HG03521 (cell line): Measurements from ENCODE around the gene CDK14.
A peak's percentile ranks its signal among the peaks of the same experiment; 100 is the strongest.
"Not testable (repeated sequence)": the region's sequence is repeated elsewhere in the genome, so short reads cannot be mapped to it uniquely, and the experiment has no call there.

Experiments used
- ATAC-seq: cut with Tn5 transposase; IDR thresholded peaks from one replicate; pipeline ENCODE4 v1.9.1; 2021; ENCODE audit warnings: mild to moderate bottlenecking, moderate library complexity; ENCODE audit not compliant: unreplicated experiment

Gene CDK14

GRCh38 chr7:91135703-91136430 is 539.7 kb downstream of the CDK14 start:
- no peak for ATAC-seq

GRCh38 chr7:91137153-91137787 is 541.1 kb downstream of the CDK14 start:
- no peak for ATAC-seq

GRCh38 chr7:91137788-91138368 is 541.8 kb downstream of the CDK14 start:
- ATAC-seq: no peak

- ATAC-seq: no peak
Observed at GRCh38 chr7:91140286-91140685, 544.2 kb downstream of the CDK14 start.

GRCh38 chr7:91140982-91141381 is 544.9 kb downstream of the CDK14 start:
- no peak for ATAC-seq

GRCh38 chr7:91142743-91143142 is 546.6 kb downstream of the CDK14 start:
- no peak for ATAC-seq

GRCh38 chr7:91149341-91150246 is 553.5 kb downstream of the CDK14 start:
- no peak for ATAC-seq

GRCh38 chr7:91151916-91152315 is 555.8 kb downstream of the CDK14 start:
- ATAC-seq: no peak

- no peak for ATAC-seq
Observed at GRCh38 chr7:91156316-91157185, 560.4 kb downstream of the CDK14 start.

- ATAC-seq: no peak
Observed at GRCh38 chr7:91157579-91158320, 561.6 kb downstream of the CDK14 start.

- no peak for ATAC-seq
Observed at GRCh38 chr7:91162436-91162835, 566.3 kb downstream of the CDK14 start.

- no peak for ATAC-seq
Observed at GRCh38 chr7:91164506-91164905, 568.4 kb downstream of the CDK14 start.

- peak; percentile 79 for ATAC-seq
Observed at GRCh38 chr7:91165006-91165845, 569.1 kb downstream of the CDK14 start.

- peak; percentile 24 for ATAC-seq
Observed at GRCh38 chr7:91165846-91166230, 569.7 kb downstream of the CDK14 start.

- ATAC-seq: no peak
Observed at GRCh38 chr7:91168871-91169829, 573.0 kb downstream of the CDK14 start.

GRCh38 chr7:91169830-91170191 is 573.7 kb downstream of the CDK14 start:
- ATAC-seq: no peak

GRCh38 chr7:91173265-91173664 is 577.1 kb downstream of the CDK14 start:
- not testable (repeated sequence) for ATAC-seq

GRCh38 chr7:91180746-91181145 is 584.6 kb downstream of the CDK14 start:
- no peak for ATAC-seq
